OCI-LY7 (cell line): ENCODE results near the gene FASTKD1. TPM values are rescaled to one million over a fixed set of nuclear protein-coding genes. Genes with fewer than 3 reads are reported as not detected.
"Not testable (repeated sequence)": the region's sequence is repeated elsewhere in the genome, so short reads cannot be mapped to it uniquely, and the experiment has no call there.

Experiments used
- BruUV-seq: library from RNA; stranded (reverse); fragments of 400-500 nt; replicated peaks from 2 replicates; lab custom pipeline; 2021; lab: Mats Ljungman, UMichigan
- CTCF ChIA-PET: fragments of 300-600 bp; sonication (Branson Sonifier 250); formaldehyde crosslinking; loops from one replicate; lab custom pipeline; 2022; ENCODE audit warnings: antibody characterized with exemption; ENCODE audit not compliant: unreplicated experiment; lab: Charles Lee
- POLR2A ChIA-PET: fragments of 300-600 bp; sonication (Branson Sonifier 250); formaldehyde crosslinking; loops from one replicate; lab custom pipeline; 2022; ENCODE audit warnings: antibody characterized with exemption; lab: Charles Lee
- DNase-seq: peaks from one replicate; pipeline ENCODE4 v3.0.0-alpha.2; 2015; ENCODE audit warnings: low spot score
- H2AFZ ChIP-seq: fragments of 200-600 bp; sonication (generic), shearing (Covaris generic); 2 replicates; pipeline ENCODE4 v1.6.1; 2014; ENCODE audit warnings: mild to moderate bottlenecking, antibody characterized with exemption, low read length, moderate library complexity
- H3K27ac ChIP-seq: fragments of 200-600 bp; sonication (generic); 2 replicates; pipeline ENCODE4 v1.5.1; 2014; ENCODE audit warnings: mixed run types, low read depth, mild to moderate bottlenecking, moderate library complexity, low read length, inconsistent platforms; ENCODE audit not compliant: poor library complexity, severe bottlenecking
- H3K36me3 ChIP-seq: fragments of 200-600 bp; sonication (generic); 2 replicates; pipeline ENCODE4 v1.6.1; 2014; ENCODE audit warnings: mild to moderate bottlenecking, antibody characterized with exemption, low read length, moderate library complexity, mixed read lengths; ENCODE audit not compliant: insufficient read depth
- H3K4me1 ChIP-seq: fragments of 200-600 bp; sonication (generic); 2 replicates; pipeline ENCODE4 v1.5.1; 2014; ENCODE audit warnings: mild to moderate bottlenecking, low read length; ENCODE audit not compliant: insufficient read depth, poor library complexity, severe bottlenecking
- H3K4me2 ChIP-seq: fragments of 200-600 bp; sonication (generic); 2 replicates; pipeline ENCODE4 v1.6.1; 2014; ENCODE audit warnings: mild to moderate bottlenecking, low read length
- H3K4me3 ChIP-seq: fragments of 200-600 bp; sonication (generic); 2 replicates; pipeline ENCODE4 v1.5.1; 2014; ENCODE audit warnings: mild to moderate bottlenecking, low read depth, low read length; ENCODE audit not compliant: poor library complexity, severe bottlenecking
- H3K79me2 ChIP-seq: fragments of 200-600 bp; sonication (generic); 2 replicates; pipeline ENCODE4 v1.6.1; 2016; ENCODE audit warnings: low read depth, mild to moderate bottlenecking, low read length, moderate library complexity, mixed read lengths; ENCODE audit not compliant: insufficient read depth
- H3K9me2 ChIP-seq: fragments of 200-600 bp; sonication (generic); 2 replicates; pipeline ENCODE4 v1.6.1; 2016; ENCODE audit warnings: mild to moderate bottlenecking, low read length, mixed read lengths; ENCODE audit not compliant: insufficient read depth
- H3K9me3 ChIP-seq: fragments of 200-600 bp; sonication (generic); 2 replicates; pipeline ENCODE4 v1.6.1; 2014; ENCODE audit warnings: mild to moderate bottlenecking, mixed run types, low read length, mixed read lengths
- H4K20me1 ChIP-seq: fragments of 200-600 bp; sonication (generic); 2 replicates; pipeline ENCODE4 v1.6.1; 2014; ENCODE audit warnings: mild to moderate bottlenecking, antibody characterized with exemption, low read length, moderate library complexity, mixed read lengths; ENCODE audit not compliant: insufficient read depth
- EZH2phosphoT487 ChIP-seq: fragments of 200-600 bp; sonication (generic); IDR thresholded peaks from 2 replicates; pipeline ENCODE4 v1.6.1; 2018; ENCODE audit warnings: low read depth, borderline replicate concordance, mild to moderate bottlenecking, mixed run types, antibody characterized with exemption, low read length, moderate library complexity, mixed read lengths
- intact Hi-C: fragments of 100-400 bp; cut with micrococcal nuclease; formaldehyde crosslinking; loops from one replicate; pipeline ENCODE4 v1.10.0; 2022; ENCODE audit not compliant: unreplicated experiment
- total RNA-seq, 2 experiments: library from RNA; depleted of rRNA in 1 of 2; stranded (reverse); fragments of >200 nt in 1 of 2; shearing (Covaris generic) in 1 of 2; gene quantifications; 2 replicates each; pipeline ENCODE4 v1.2.3, GENCODE V29; 2014 to 2022
- TF ChIP-seq, protein P1 (sequence below): fragments of 200-600 bp; sonication (generic); conservative IDR thresholded peaks from 2 replicates; pipeline ENCODE4 v1.5.1; 2014; ENCODE audit warnings: mild to moderate bottlenecking, antibody characterized with exemption, low read length, moderate library complexity, mixed read lengths

Gene FASTKD1
- total RNA-seq, 2 experiments from 2014 or later = 34.6 to 54.9 TPM

DNA sequence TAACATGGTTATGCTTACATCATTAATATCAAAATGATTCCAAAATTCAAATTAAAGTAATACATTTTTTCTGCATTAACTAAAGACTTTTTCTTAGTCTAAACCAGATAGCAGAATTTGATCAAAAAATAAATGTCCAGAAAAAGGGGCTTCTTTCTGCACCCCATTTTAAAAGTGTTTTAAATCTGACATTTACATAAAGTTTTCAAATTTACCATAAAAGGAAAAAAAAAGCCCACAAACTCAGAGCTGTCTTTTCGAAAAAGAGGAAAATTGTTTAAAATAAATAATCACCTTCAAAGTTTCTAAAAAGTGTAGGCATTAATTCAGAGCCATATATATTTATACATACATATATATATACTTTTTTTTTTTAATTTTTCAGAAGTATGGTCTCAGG lies 1.5 kb downstream of the FASTKD1 start:
- TF ChIP-seq EZH2phosphoT487 = no peak
- TF ChIP-seq, protein P1, sequence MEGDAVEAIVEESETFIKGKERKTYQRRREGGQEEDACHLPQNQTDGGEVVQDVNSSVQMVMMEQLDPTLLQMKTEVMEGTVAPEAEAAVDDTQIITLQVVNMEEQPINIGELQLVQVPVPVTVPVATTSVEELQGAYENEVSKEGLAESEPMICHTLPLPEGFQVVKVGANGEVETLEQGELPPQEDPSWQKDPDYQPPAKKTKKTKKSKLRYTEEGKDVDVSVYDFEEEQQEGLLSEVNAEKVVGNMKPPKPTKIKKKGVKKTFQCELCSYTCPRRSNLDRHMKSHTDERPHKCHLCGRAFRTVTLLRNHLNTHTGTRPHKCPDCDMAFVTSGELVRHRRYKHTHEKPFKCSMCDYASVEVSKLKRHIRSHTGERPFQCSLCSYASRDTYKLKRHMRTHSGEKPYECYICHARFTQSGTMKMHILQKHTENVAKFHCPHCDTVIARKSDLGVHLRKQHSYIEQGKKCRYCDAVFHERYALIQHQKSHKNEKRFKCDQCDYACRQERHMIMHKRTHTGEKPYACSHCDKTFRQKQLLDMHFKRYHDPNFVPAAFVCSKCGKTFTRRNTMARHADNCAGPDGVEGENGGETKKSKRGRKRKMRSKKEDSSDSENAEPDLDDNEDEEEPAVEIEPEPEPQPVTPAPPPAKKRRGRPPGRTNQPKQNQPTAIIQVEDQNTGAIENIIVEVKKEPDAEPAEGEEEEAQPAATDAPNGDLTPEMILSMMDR = no peak
- intact Hi-C loops = no loop called here
- H3K4me3 ChIP-seq = peak overlapping the region; percentile 92
- H3K4me1 ChIP-seq = peaks cover 19% of the 10 kb centered on the region
- POLR2A ChIA-PET = interaction anchor here (0.7 to 2.8 kb wide), 9 partner anchors 11 to 232 kb away, joined by 3 to 39 read pairs (median 4); partner anchors contain the start of gene PPIG
- H3K36me3 ChIP-seq = peaks cover 34% of the 10 kb centered on the region
- no peak overlapping the region for H2AFZ ChIP-seq
- peak overlapping the region; percentile 95 for H3K4me2 ChIP-seq
- H3K27ac ChIP-seq = no peak overlapping the region
- H3K9me3 ChIP-seq = no peaks in the 10 kb centered on the region
- H4K20me1 ChIP-seq = peaks cover 5% of the 10 kb centered on the region; the same call in 1 of the 2 replicates
- BruUV-seq = no TSS peak
- peaks cover 50% of the 10 kb centered on the region for H3K79me2 ChIP-seq
- CTCF ChIA-PET = no interaction called here
- no peak for DNase-seq
- H3K9me2 ChIP-seq = no peaks in the 10 kb centered on the region

DNA sequence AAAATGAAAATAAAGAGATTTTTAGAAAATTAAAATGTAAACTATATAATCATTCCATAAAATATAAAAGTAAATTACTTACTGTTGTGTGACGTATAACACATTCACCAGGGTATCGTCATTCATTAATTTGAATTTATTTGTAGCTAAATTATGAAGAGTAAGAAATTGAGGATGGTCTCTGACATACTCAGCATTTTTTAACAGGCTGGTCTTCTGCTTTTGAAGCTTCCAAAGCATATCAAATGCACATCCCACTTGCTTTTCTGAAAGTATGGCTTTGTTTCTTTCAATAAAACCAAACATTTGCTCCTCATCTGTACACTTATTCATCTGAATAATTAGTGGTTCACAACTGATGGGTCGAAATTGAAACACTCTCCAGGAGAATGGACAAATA lies 2.1 kb downstream of the FASTKD1 start:
- peak overlapping the region; percentile 95 for H3K4me2 ChIP-seq
- H2AFZ ChIP-seq = no peak overlapping the region
- H3K9me3 ChIP-seq = no peaks in the 10 kb centered on the region
- intact Hi-C loops = no loop called here
- TF ChIP-seq, protein P1 = no peak
- no peak for TF ChIP-seq EZH2phosphoT487
- no peaks in the 10 kb centered on the region for H3K9me2 ChIP-seq
- no peak for DNase-seq
- ChIA-PET POLR2A (interaction anchor here (0.8 to 2.8 kb wide), 4 partner anchors 12 to 36 kb away, joined by 3 to 39 read pairs (median 4); partner anchors contain the start of gene PPIG), CTCF (no interaction called here)
- peak overlapping the region; percentile 92 for H3K4me3 ChIP-seq
- H4K20me1 ChIP-seq = peaks cover 5% of the 10 kb centered on the region; the same call in 1 of the 2 replicates
- peaks cover 50% of the 10 kb centered on the region for H3K79me2 ChIP-seq
- H3K4me1 ChIP-seq = peaks cover 19% of the 10 kb centered on the region
- BruUV-seq = no TSS peak
- peaks cover 39% of the 10 kb centered on the region for H3K36me3 ChIP-seq
- no peak overlapping the region for H3K27ac ChIP-seq

DNA sequence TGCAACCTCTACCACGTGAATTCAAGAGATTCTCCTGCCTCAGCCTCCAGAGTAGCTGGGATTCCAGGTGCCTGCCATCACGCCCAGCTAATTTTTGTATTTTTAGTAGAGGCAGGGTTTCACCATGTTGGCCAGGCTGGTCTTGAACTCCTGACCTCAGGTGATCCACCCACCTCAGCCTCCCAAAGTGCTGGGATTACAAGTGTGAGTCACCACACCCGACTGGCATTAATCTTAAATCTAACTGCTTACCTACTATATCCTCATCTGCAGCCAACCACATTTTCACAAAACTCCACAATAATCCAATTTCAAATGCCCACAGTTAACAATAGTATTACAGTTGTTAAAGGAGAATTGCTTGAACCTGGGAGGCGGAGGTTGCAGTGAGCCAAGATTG lies 2.9 kb downstream of the FASTKD1 start:
- H4K20me1 ChIP-seq, H3K4me3 ChIP-seq, H3K9me3 ChIP-seq, BruUV-seq, DNase-seq, intact Hi-C loops, H3K9me2 ChIP-seq, POLR2A ChIA-PET, H3K27ac ChIP-seq, H2AFZ ChIP-seq, CTCF ChIA-PET: not testable (repeated sequence)
- H3K36me3 ChIP-seq = peaks cover 47% of the 10 kb centered on the region
- peaks cover 53% of the 10 kb centered on the region for H3K79me2 ChIP-seq
- peaks cover 19% of the 10 kb centered on the region for H3K4me1 ChIP-seq
- 0 out of 2 replicates have a peak overlapping the region, but pooled peaks have one; percentile 24 for H3K4me2 ChIP-seq
